Stimulated activated naive CD8-positive, alpha-beta T cell treated with anti-CD3 and anti-CD28 coated beads, Interleukin-15, Interleukin-2, amounts not matched to agents 100 ng/mL and 50 ng/mL, for 24 hours (primary cell): ENCODE measurements around the gene BLOC1S1.

ENCODE experiments used
- H3K27ac Mint-ChIP-seq: one replicate; pipeline ENCODE4 v1.8.0; 2021; ENCODE audit warnings: mild to moderate bottlenecking, mixed read lengths
- H3K27me3 Mint-ChIP-seq: one replicate; pipeline ENCODE4 v1.8.0; 2021; ENCODE audit warnings: mixed read lengths
- H3K36me3 Mint-ChIP-seq: one replicate; pipeline ENCODE4 v1.8.0; 2021; ENCODE audit warnings: low read depth, mixed read lengths
- H3K4me1 Mint-ChIP-seq: one replicate; pipeline ENCODE4 v1.8.0; 2021; ENCODE audit warnings: low read depth, mixed read lengths
- H3K4me3 Mint-ChIP-seq: one replicate; pipeline ENCODE4 v1.8.0; 2021; ENCODE audit warnings: mild to moderate bottlenecking, mixed read lengths
- H3K9me3 Mint-ChIP-seq: one replicate; pipeline ENCODE4 v1.8.0; 2021; ENCODE audit warnings: mixed read lengths

BLOC1S1 gene

DNA sequence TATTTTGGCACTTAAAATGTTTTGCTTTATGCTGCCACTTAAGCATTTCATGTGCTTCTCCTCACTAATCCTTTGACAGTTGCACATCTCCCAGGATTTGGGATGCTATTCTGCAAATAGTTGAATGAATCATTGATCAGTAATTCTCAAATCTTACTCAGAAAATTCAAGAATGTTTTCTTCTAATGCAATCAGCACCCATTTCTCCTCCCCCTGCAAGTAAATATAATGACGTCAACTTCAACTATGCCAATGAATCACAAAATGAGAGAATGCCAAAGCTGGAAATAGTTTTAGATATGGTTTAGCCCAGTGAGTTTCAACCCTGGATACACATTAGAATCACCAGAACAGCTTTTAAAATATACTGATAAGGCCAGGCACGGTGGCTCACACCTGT, 2.1 kb upstream of the BLOC1S1 start:
- Mint-ChIP-seq H3K9me3 (no peaks in the 10 kb centered on the region), H3K27me3 (peaks cover 13% of the 10 kb centered on the region), H3K36me3 (peaks cover 11% of the 10 kb centered on the region), H3K4me3 (no peak overlapping the region), H3K27ac (no peak overlapping the region), H3K4me1 (peaks cover 38% of the 10 kb centered on the region)

DNA sequence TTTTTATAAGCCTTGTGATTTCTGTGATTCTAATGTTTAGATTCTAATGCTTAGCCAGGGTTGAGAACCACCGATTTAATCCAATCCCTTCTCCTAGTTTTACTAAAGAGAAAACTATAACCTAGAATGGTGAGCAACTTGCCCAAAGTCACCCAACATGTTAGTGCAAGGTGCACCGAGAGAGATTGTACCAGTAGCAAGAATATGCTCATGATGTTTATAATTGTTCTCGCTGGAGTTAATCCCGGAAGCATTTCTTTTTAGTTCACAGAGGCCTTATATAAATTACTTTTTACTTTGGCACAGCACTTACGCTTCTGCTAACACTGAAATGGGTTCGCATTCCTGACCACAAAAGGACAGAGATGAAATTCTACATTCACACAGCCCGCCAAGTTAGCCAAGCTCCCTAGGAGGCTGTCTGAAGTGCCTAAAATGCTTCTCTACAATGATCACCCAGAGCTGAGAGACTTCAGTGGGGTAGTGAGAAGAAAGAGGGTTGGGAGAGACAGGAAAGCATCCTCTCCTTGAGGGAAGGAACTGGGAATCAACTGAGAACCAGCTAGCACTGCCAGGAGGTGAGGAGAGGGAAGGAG, 579 bp upstream of the BLOC1S1 start:
- peaks cover 12% of the 10 kb centered on the region for H3K36me3 Mint-ChIP-seq
- H3K27ac Mint-ChIP-seq = peak overlapping the region; percentile 94
- peak overlapping the region; percentile 90 for H3K4me3 Mint-ChIP-seq
- no peaks in the 10 kb centered on the region for H3K9me3 Mint-ChIP-seq
- H3K4me1 Mint-ChIP-seq = peaks cover 33% of the 10 kb centered on the region
- H3K27me3 Mint-ChIP-seq = no peaks in the 10 kb centered on the region

DNA sequence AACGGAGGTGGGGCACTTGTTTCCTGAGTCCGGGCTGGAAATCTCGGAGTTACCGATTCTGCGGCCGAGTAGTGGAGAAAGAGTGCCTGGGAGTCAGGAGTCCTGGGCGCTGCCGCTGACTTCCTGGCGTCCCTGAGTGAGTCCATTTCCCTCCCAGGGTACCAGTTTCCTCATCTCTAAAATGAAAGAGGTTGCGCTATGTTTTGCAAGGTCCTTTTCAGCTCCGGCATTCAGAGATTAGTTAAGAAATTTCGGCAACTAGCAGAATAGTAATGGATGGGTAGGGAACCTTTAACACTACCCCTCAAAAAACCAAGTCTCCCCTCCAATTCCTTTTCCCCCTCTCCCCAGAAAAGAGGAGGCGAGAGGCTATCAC, 724 bp downstream of the BLOC1S1 start:
- Mint-ChIP-seq H3K27me3 (no peaks in the 10 kb centered on the region), H3K4me3 (peak overlapping the region; percentile 90), H3K9me3 (no peaks in the 10 kb centered on the region), H3K36me3 (peaks cover 12% of the 10 kb centered on the region), H3K27ac (peak overlapping the region; percentile 94), H3K4me1 (peaks cover 36% of the 10 kb centered on the region)

DNA sequence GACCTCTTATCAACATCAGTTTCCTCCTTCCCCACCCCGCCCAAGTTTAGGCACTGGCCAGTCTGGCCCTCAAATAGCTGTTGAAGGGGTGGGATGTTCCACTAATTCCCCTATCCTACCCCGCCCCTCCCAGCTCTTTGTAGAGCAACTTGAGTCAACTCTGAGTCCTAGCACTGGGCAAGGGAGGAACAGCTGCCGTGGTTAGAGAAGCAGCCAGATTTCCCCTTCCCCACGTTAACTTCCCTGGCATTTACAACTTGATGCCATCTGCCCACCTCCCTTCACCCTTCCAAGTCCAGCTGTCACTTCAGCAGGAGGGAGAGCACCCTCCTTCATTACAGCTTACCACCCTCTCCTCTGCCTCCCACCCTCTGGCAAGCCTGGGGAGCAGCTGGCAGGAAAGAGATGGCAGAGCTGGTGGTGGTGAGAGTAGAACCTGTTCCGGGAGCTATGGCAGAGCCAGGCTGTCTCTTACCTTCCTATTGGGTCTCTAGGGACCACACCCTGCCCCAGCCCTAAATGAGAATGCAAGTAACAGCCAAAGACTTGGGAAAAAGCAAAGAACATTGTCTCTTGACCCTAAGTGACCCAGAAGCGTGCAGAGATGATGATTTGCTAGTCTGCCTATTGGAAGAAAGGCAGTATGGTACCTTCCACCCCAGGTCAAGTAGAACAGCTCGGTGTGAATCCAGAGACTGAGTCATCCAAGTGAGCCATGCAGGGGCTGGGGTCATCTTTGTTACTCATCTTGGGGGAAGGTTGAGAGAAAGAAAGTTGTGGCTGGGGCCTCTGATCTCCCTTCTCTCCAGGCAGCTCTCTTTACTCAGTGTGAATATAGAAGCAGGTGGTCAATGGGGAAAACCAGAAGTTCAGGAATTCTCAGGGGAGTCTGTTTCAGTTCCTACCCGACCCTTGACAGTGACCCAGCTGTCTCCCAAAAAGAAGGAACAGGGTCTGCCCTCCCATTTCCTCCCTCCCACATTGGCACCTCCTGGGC, 1.5 kb downstream of the BLOC1S1 start:
- Mint-ChIP-seq H3K27me3 (no peaks in the 10 kb centered on the region), H3K36me3 (peaks cover 12% of the 10 kb centered on the region), H3K9me3 (no peaks in the 10 kb centered on the region), H3K27ac (peak overlapping the region; percentile 94), H3K4me3 (peak overlapping the region; percentile 90), H3K4me1 (peaks cover 36% of the 10 kb centered on the region)

DNA sequence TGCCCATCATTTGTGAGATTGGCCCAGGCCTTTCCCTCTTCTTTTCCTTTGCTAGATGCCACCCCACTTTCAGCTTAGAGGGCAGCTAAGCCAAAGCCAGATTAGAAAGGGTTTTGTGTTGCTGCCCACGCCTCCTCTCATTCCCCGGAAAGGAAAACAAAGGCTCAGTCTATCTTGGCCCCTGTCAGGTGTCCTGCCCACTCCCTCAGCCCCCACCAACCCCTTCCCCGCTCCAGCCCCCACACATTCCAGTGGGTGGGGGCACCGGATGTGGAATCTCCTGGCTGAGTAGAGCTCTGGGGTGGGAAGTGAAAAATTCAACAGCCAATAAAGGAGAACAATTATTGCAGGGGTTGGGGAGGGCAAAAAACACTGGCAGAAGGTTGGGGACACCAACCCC, 2.2 kb downstream of the BLOC1S1 start:
- Mint-ChIP-seq H3K4me3 (peak overlapping the region; percentile 90), H3K4me1 (peaks cover 36% of the 10 kb centered on the region), H3K9me3 (no peaks in the 10 kb centered on the region), H3K27me3 (no peaks in the 10 kb centered on the region), H3K36me3 (peaks cover 12% of the 10 kb centered on the region), H3K27ac (peak overlapping the region; percentile 31)

DNA sequence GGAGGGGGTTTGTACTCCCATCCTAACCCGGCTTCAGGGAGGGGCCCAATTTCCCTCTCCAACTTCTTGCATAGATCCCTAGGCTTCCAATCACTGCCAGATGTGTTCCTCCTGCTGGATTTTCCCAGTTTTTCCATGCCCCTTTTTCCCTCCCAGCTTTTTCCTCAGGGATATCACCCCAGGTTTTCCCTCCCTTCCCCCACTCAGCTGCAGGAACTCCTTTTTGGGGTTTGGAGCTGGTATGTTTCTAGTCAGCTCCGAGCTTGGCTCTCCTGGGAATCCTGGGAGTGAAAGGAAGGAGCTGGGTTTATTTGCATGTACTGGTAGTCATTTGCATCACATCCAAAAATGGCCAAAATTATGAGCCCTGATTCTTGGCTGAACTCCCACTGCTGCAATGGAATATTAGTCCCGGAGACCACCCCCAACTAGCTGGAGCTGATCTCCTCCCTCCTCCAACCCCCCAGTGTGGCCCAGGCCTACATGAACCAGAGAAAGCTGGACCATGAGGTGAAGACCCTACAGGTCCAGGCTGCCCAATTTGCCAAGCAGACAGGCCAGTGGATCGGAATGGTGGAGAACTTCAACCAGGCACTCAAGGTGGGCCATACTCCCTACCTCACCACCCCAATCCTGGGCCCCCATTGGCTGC, 2.9 kb downstream of the BLOC1S1 start:
- Mint-ChIP-seq H3K4me1 (peaks cover 36% of the 10 kb centered on the region), H3K27ac (no peak overlapping the region), H3K36me3 (peaks cover 12% of the 10 kb centered on the region), H3K4me3 (no peak overlapping the region), H3K27me3 (no peaks in the 10 kb centered on the region), H3K9me3 (no peaks in the 10 kb centered on the region)

DNA sequence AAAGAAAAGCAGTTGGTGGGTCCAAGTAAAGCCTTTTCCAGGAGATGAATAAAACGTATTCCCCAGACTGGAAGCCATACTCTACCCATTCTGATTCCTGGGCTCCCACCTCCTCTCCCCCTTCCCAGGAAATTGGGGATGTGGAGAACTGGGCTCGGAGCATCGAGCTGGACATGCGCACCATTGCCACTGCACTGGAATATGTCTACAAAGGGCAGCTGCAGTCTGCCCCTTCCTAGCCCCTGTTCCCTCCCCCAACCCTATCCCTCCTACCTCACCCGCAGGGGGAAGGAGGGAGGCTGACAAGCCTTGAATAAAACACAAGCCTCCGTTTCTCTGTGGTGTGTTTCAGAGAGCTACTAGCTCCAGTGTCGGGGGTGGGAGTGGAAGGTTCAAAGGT, 3.5 kb downstream of the BLOC1S1 start:
- peaks cover 36% of the 10 kb centered on the region for H3K4me1 Mint-ChIP-seq
- H3K9me3 Mint-ChIP-seq = no peaks in the 10 kb centered on the region
- H3K4me3 Mint-ChIP-seq = no peak overlapping the region
- no peak overlapping the region for H3K27ac Mint-ChIP-seq
- peaks cover 12% of the 10 kb centered on the region for H3K36me3 Mint-ChIP-seq
- H3K27me3 Mint-ChIP-seq = no peaks in the 10 kb centered on the region

GRCh38 chr12:55720071-55720564, 4.3 kb downstream of the BLOC1S1 start, which contains the start of gene RDH5:
Gene RDH5, plus strand, starts transcription at chr12:55720393. Its CDS starts 792 bp downstream, at chr12:55721185.
- Mint-ChIP-seq H3K9me3 (no peaks in the 10 kb centered on the region), H3K4me1 (peaks cover 39% of the 10 kb centered on the region), H3K27ac (no peak within 1 kb of the TSS), H3K4me3 (no peak within 1 kb of the TSS), H3K27me3 (no peaks in the 10 kb centered on the region), H3K36me3 (peaks cover 16% of the 10 kb centered on the region)

- peaks cover 15% of the 10 kb centered on the region for H3K36me3 Mint-ChIP-seq
- no peak overlapping the region for H3K4me3 Mint-ChIP-seq
- H3K9me3 Mint-ChIP-seq = no peaks in the 10 kb centered on the region
- peaks cover 30% of the 10 kb centered on the region for H3K4me1 Mint-ChIP-seq
- no peaks in the 10 kb centered on the region for H3K27me3 Mint-ChIP-seq
- no peak overlapping the region for H3K27ac Mint-ChIP-seq
These were observed 5.1 kb downstream of the BLOC1S1 start for GRCh38 chr12:55720894-55721444.

DNA sequence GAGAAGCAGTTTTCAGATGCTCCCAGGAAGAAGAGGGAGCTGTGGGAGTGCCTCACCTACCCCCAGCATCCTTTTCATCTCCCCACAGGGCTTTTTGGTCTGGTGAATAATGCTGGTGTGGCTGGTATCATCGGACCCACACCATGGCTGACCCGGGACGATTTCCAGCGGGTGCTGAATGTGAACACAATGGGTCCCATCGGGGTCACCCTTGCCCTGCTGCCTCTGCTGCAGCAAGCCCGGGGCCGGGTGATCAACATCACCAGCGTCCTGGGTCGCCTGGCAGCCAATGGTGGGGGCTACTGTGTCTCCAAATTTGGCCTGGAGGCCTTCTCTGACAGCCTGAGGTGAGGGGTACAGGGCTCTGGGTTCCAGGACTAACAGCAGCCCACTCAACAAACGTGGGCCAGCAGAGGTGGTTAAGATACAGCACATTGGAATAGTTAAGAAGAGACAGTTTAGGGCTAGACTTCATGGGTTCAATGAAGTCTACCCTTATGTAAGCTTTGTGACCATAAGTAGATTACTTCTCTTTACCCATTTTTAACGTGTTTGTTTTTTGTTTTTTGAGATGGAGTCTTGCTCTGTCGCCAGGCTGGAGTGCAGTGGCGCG, 5.9 kb downstream of the BLOC1S1 start:
- H3K4me3 Mint-ChIP-seq = no peak overlapping the region
- H3K9me3 Mint-ChIP-seq = no peaks in the 10 kb centered on the region
- H3K36me3 Mint-ChIP-seq = peaks cover 17% of the 10 kb centered on the region

GRCh38 chr12:55722948-55723347, 7.1 kb downstream of the BLOC1S1 start:
- Mint-ChIP-seq H3K36me3 (peaks cover 17% of the 10 kb centered on the region), H3K27ac (no peak overlapping the region), H3K4me3 (no peak overlapping the region), H3K27me3 (no peaks in the 10 kb centered on the region), H3K9me3 (no peaks in the 10 kb centered on the region), H3K4me1 (peaks cover 25% of the 10 kb centered on the region)

More for the DNA sequence above, 5.9 kb downstream of the BLOC1S1 start:
- no peak overlapping the region for H3K27ac Mint-ChIP-seq
- H3K4me1 Mint-ChIP-seq = peaks cover 27% of the 10 kb centered on the region
- H3K27me3 Mint-ChIP-seq = no peaks in the 10 kb centered on the region

- Mint-ChIP-seq H3K9me3 (no peaks in the 10 kb centered on the region), H3K36me3 (peaks cover 10% of the 10 kb centered on the region), H3K4me3 (no peak overlapping the region), H3K27ac (no peak overlapping the region), H3K4me1 (peaks cover 20% of the 10 kb centered on the region), H3K27me3 (no peaks in the 10 kb centered on the region)
These were observed 7.8 kb downstream of the BLOC1S1 start for GRCh38 chr12:55723516-55724225.

DNA sequence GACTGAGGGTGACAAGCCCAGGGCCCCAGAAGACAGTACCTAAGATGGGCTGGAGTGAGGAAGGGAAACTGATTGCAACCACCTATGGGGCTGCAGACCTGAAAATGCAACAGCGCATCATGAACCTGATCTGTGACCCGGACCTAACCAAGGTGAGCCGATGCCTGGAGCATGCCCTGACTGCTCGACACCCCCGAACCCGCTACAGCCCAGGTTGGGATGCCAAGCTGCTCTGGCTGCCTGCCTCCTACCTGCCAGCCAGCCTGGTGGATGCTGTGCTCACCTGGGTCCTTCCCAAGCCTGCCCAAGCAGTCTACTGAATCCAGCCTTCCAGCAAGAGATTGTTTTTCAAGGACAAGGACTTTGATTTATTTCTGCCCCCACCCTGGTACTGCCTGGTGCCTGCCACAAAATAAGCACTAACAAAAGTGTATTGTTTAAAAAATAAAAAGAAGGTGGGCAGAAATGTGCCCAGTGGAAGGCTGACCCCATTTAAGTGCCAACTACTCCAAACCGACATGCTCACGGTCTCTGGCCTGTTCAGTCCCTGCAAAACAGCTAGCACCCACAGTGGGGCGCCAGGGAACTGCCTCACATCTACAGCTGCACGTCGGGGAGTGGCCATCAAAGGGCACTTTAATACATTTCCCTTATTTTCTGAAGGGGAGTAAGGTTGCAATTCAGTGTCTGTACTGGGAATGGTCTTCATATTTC, 8.5 kb downstream of the BLOC1S1 start:
- peaks cover 20% of the 10 kb centered on the region for H3K4me1 Mint-ChIP-seq
- no peaks in the 10 kb centered on the region for H3K27me3 Mint-ChIP-seq
- no peaks in the 10 kb centered on the region for H3K9me3 Mint-ChIP-seq
- no peak overlapping the region for H3K27ac Mint-ChIP-seq
- peaks cover 9% of the 10 kb centered on the region for H3K36me3 Mint-ChIP-seq
- H3K4me3 Mint-ChIP-seq = no peak overlapping the region
